Measurements from ENCODE around the gene LIPG. TPM values are rescaled to one million over a fixed set of nuclear protein-coding genes. Genes with fewer than 3 reads are reported as not detected.

Gene LIPG
- total RNA-seq, 1 experiment from 2014 or later = 86.7 TPM

GRCh38 chr18:49591271-49591670 lies 29.4 kb downstream of the LIPG start:
- Histone ChIP-seq H3K4me1 (no peaks in the 10 kb centered on the region), H3K36me3 (ENCODE audit: control insufficient read depth, insufficient read depth, low read length) (no peaks in the 10 kb centered on the region; the same call in 1 of the 2 replicates), H3K27me3 (replicated peaks; ENCODE audit: control insufficient read depth, insufficient read depth, low read length) (no peaks in the 10 kb centered on the region), H3K9me3 (no peaks in the 10 kb centered on the region), H3K4me3 (ENCODE audit: low read depth, low read length) (no peak overlapping the region)
- H3K27ac Mint-ChIP-seq (ENCODE audit: unreplicated experiment) = no peak overlapping the region
- intact Hi-C loops (cut with micrococcal nuclease; ENCODE audit: unreplicated experiment) = loop anchor here (10.0 kb wide), 3 partner anchors 64 to 174 kb away; no protein-coding TSS in a partner anchor
- peaks cover 6% of the 10 kb centered on the region for H3K4me1 Mint-ChIP-seq (ENCODE audit: low read depth, unreplicated experiment)
- peaks cover 74% of the 10 kb centered on the region for H3K36me3 Mint-ChIP-seq (ENCODE audit: insufficient read depth, unreplicated experiment)
- TF ChIP-seq CTCF (IDR thresholded peaks at IDR 0.05; ENCODE audit: insufficient read depth in 1 of 2, low read depth in 1 of 2, low read length in 1 of 2, severe bottlenecking in 1 of 2, unreplicated experiment in 1 of 2) = no peak
- BruUV-seq (replicated peaks) = no TSS peak
- DNase-seq = no peak
- no peaks in the 10 kb centered on the region for H3K27me3 Mint-ChIP-seq (ENCODE audit: insufficient read depth, unreplicated experiment)
- H3K9me3 Mint-ChIP-seq (ENCODE audit: unreplicated experiment) = no peaks in the 10 kb centered on the region
- H3K4me3 Mint-ChIP-seq (ENCODE audit: unreplicated experiment) = no peak overlapping the region
- CTCF ChIA-PET = no interaction called here
- POLR2A ChIA-PET = no interaction called here

DNA sequence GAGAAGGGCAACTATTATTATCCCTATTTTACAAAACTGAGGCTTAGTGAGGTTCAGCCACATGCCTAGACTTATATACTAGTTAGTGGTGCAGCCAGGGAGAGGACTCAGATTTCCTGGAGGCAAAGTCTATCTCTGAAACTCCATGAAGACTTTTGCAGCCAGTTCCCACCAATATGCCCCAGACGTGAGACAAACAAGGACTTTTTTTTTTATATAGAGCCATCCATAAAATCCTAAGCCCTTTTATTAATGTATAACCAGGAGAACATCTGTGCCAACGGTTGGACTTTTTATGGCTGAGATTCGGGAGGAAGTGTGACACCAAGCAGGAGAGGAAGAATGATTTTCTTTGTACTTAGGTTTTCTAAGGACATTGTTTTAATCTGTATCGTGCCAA lies 29.9 kb downstream of the LIPG start:
- ChIA-PET POLR2A (no interaction called here), CTCF (no interaction called here)
- H3K4me3 Mint-ChIP-seq (ENCODE audit: unreplicated experiment) = no peak overlapping the region
- Histone ChIP-seq H3K36me3 (ENCODE audit: control insufficient read depth, insufficient read depth, low read length) (no peaks in the 10 kb centered on the region; the same call in 1 of the 2 replicates), H3K27me3 (replicated peaks; ENCODE audit: control insufficient read depth, insufficient read depth, low read length) (no peaks in the 10 kb centered on the region), H3K4me3 (ENCODE audit: low read depth, low read length) (no peak overlapping the region), H3K4me1 (no peaks in the 10 kb centered on the region), H3K9me3 (no peaks in the 10 kb centered on the region)
- no peak for TF ChIP-seq CTCF (IDR thresholded peaks at IDR 0.05; ENCODE audit: insufficient read depth in 1 of 2, low read depth in 1 of 2, low read length in 1 of 2, severe bottlenecking in 1 of 2, unreplicated experiment in 1 of 2)
- TSS peak; percentile 24 for BruUV-seq (replicated peaks)
- H3K27me3 Mint-ChIP-seq (ENCODE audit: insufficient read depth, unreplicated experiment) = no peaks in the 10 kb centered on the region
- H3K36me3 Mint-ChIP-seq (ENCODE audit: insufficient read depth, unreplicated experiment) = peaks cover 69% of the 10 kb centered on the region
- DNase-seq = no peak
- H3K9me3 Mint-ChIP-seq (ENCODE audit: unreplicated experiment) = no peaks in the 10 kb centered on the region
- peaks cover 6% of the 10 kb centered on the region for H3K4me1 Mint-ChIP-seq (ENCODE audit: low read depth, unreplicated experiment)
- H3K27ac Mint-ChIP-seq (ENCODE audit: unreplicated experiment) = no peak overlapping the region
- intact Hi-C loops (cut with micrococcal nuclease; ENCODE audit: unreplicated experiment) = loop anchor here (10.0 kb wide), 3 partner anchors 63 to 173 kb away; no protein-coding TSS in a partner anchor

GRCh38 chr18:49596687-49597086 lies 34.8 kb downstream of the LIPG start:
- no TSS peak for BruUV-seq (replicated peaks)
- H3K4me3 ChIP-seq (ENCODE audit: low read depth, low read length) = no peak overlapping the region
- Mint-ChIP-seq H3K27me3 (ENCODE audit: insufficient read depth, unreplicated experiment) (no peaks in the 10 kb centered on the region), H3K36me3 (ENCODE audit: insufficient read depth, unreplicated experiment) (peaks cover 21% of the 10 kb centered on the region), H3K27ac (ENCODE audit: unreplicated experiment) (no peak overlapping the region), H3K4me3 (ENCODE audit: unreplicated experiment) (no peak overlapping the region), H3K4me1 (ENCODE audit: low read depth, unreplicated experiment) (peaks cover 6% of the 10 kb centered on the region), H3K9me3 (ENCODE audit: unreplicated experiment) (peaks cover 11% of the 10 kb centered on the region)
- ChIA-PET CTCF (no interaction called here), POLR2A (no interaction called here)
- no peaks in the 10 kb centered on the region for H3K27me3 ChIP-seq (replicated peaks; ENCODE audit: control insufficient read depth, insufficient read depth, low read length)
- no peaks in the 10 kb centered on the region for H3K36me3 ChIP-seq (ENCODE audit: control insufficient read depth, insufficient read depth, low read length)
- intact Hi-C loops (cut with micrococcal nuclease; ENCODE audit: unreplicated experiment) = loop anchor here (10.0 kb wide), 3 partner anchors 58 to 168 kb away; no protein-coding TSS in a partner anchor
- H3K9me3 ChIP-seq = no peaks in the 10 kb centered on the region
- TF ChIP-seq CTCF (IDR thresholded peaks at IDR 0.05; ENCODE audit: insufficient read depth in 1 of 2, low read depth in 1 of 2, low read length in 1 of 2, severe bottlenecking in 1 of 2, unreplicated experiment in 1 of 2) = no peak
- H3K4me1 ChIP-seq = peaks cover 4% of the 10 kb centered on the region; the same call in 1 of the 2 replicates
- DNase-seq = no peak
